Right ventricle myocardium superior (tissue), 1 donor: ENCODE data around the gene KDM7A. TPM values are rescaled to one million over a fixed set of nuclear protein-coding genes. Genes with fewer than 3 reads are reported as not detected.

Experiments
- ATAC-seq: fragments of 200-7000 bp; cut with Tn5 transposase; one replicate; pipeline ENCODE4 v1.9.1; 2020; ENCODE audit warnings: mild to moderate bottlenecking; ENCODE audit not compliant: poor library complexity
- DNase-seq: peaks from one replicate; pipeline ENCODE4 v3.0.0-alpha.2; 2020
- intact Hi-C: fragments of 100-400 bp; cut with DNase I; formaldehyde crosslinking; loops from one replicate; pipeline ENCODE4 v1.11.2; 2022
- long read RNA-seq: library from polyadenylated mRNA; unstranded; transcript quantifications from one replicate; pipeline ENCODE4 v2.0.0, GENCODE V29; 2021
- total RNA-seq: library from RNA; stranded (reverse); fragmentation: NEBNext Ultra II Directional; extraction: Animal tissue kit (Norgen Biotek cat#: 25700); gene quantifications from one replicate; pipeline ENCODE4 v1.2.1, GENCODE V29; 2021
- donor health status: DM: no; HTN: yes; CAD: no; lungs with severe emphysema.

Gene KDM7A
- total RNA-seq: 11.9 TPM
- long read RNA-seq, full-length matches to known transcripts: 4 of 4 reads
- long read RNA-seq, partial matches to known transcripts: 0 of 4 reads
- long read RNA-seq, other reads (novel, unspliced or antisense): 0 of 4 reads

GRCh38 chr7:140176811-140177702, at the start of gene KDM7A:
Gene KDM7A, minus strand, starts transcription at chr7:140176983. Its CDS starts 46 bp downstream, at chr7:140176937.
- peak; percentile 96 for DNase-seq
- peak; percentile 91 for ATAC-seq
- intact Hi-C loops: loop anchor here (5.0 to 10.0 kb wide), 2 partner anchors 115 to 138 kb away; partner anchors contain the start of gene PARP12

- DNase-seq (no peak), ATAC-seq (no peak)
- intact Hi-C loops: no loop called here
Observed at GRCh38 chr7:140225562-140226249, 48.9 kb upstream of the KDM7A start.

DNA sequence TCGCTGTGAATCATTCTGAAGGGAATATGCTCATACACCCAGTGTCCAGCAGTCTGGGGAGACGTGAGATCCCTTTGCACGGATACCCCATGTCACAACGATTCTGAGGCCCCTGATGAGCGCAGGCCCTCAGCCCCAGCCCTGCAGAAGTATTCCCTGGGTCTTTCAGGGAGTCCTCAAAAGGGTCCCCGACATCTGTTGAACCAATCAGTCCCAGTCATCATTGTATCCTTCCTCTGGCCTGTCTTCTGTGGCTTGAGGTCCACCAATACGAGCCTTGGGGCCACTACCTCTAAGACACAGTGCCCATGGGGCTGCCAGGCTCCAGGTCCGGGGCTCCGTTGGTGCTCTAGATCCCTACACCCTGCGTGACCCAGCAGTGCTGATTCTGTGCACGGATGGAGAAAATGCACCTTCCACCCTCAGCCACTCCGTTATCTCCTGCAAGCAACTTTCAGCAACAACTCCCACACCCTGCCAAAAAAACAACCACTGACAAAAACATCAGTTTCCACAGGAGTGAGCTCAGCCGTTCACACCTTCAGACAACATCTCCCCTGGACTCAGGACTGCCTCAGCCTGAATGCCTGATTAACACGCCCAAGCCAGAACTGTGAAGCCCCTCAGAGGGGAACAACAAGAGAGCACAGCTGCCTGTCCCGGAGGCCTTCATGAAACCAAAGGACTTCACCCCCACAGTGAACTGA, 46.9 kb upstream of the KDM7A start:
- intact Hi-C loops: no loop called here
- ATAC-seq: no peak
- DNase-seq: no peak

GRCh38 chr7:140222814-140223213, 46.0 kb upstream of the KDM7A start:
- ATAC-seq (no peak), DNase-seq (no peak)
- intact Hi-C loops: no loop called here

DNA sequence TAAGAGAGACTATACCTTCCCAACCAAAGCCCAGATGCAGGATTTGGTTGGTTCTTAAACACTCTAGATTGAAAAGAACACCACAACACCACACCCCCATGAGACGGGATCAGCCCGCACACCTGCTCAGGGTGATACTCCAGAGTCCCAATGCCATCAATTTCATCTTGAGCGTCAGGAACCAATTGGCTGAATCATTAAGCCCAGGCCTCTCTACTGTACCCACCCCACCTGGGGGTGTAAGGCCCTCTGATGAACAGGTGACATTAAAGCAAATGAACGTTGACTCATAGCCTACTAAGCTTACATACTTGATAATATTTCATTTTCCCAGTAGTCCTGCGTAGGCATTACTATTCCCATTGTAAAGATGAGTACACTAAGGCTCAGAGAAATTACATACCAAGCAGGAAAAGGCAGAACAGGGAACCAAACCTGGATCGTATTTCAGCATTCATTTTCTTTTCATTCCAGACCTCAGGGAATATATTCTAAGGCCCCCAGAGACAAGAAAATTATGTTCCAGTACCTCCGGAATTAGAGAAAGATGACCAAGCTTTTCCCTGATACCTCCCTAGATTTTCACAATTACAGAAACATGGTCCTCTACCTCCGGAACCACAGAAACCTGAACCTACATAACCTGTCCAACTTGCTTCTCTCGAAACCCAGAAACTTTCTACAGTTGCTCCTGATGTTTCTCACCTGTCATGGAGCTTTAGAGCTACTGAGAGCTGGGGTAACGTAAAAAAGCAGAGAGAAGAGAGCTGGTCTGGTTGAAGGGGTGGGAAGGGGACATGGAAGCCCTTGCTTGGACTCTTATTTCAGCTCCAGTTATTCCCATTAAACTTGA, 43.1 kb upstream of the KDM7A start:
- ATAC-seq (no peak), DNase-seq (no peak)
- intact Hi-C loops: no loop called here

DNA sequence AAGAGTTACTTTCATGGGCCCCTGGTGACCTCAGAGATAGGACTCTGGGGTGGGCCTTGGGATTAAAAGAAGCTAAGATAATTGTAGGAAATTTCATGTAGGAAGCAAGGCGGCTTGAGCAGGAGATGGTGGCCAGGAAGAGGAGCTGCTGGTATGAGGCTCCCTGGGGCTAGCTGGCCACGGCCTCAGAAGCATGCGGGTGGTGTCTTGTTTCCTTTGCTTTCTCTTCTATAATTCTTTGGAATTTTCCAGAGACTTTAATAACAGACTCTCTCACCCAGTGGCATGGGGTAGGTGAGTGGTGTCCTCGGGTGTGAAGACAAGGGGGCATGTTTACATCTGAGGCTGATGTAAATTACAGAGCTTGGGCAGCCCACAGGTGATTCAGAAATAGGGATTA, 41.9 kb upstream of the KDM7A start:
- intact Hi-C loops: no loop called here

DNA sequence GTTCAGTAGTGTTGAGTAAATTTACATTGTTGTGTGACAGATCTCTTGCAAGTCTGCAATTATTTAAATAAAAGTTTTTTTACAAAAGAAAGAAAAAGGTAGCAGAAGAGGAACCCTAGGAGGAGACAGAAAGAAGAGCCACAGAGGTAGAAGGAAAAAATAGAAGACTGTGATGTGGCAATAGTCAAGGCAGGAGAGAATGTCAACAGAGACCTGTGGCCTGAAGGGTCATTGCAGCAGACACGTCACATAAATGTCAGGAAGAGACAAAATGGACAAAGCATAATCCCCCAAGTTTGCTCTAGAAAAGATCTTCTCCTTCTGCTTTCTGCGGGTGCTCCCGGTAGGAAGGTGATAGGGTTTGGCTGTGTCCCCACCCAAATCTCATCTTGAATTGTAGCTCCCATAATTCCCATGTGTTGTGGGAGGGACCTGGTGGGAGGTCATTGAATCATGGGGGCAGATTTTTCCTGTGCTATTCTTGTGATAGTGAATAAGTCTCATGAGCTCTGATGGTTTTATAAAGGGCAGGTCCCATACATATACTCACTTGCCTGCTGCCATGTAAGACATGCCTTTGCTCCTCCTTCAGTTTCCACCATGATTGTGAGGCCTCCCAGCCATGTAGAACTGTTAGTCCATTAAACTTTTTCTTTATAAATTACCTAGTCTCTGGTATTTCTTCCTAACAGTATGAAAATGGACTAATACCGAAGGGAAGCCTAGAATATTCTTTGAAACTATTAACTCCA, 41.1 kb upstream of the KDM7A start:
- ATAC-seq: no peak
- intact Hi-C loops: no loop called here
- no peak for DNase-seq

More for the DNA sequence above, 41.9 kb upstream of the KDM7A start:
- ATAC-seq (no peak), DNase-seq (no peak)

- ATAC-seq: no peak
- intact Hi-C loops: no loop called here
- no peak for DNase-seq
Observed at GRCh38 chr7:140215281-140215680, 38.5 kb upstream of the KDM7A start.

- intact Hi-C loops: no loop called here
- ATAC-seq (peak; percentile 49), DNase-seq (peak; percentile 53)
Observed at GRCh38 chr7:140214075-140214684, 37.4 kb upstream of the KDM7A start.

DNA sequence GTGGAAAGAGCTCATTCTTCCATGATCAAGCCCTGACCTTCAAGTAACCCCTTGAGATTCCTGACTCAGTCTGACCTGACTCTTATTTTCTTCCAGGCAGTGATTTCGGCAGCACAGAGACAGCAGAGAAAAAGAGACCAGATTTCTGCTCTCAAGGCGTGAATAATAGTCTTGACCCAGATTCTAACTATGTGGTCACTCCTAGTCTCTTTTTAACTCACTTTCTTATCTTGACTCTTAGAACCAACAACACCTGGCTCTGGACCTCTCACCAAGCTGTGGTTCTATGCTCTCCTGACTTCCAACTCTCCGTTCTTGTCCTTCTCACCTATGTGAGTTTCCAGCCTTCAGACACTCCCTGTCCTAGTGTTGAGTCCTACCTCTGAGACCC, 36.9 kb upstream of the KDM7A start:
- intact Hi-C loops: no loop called here
- DNase-seq: no peak
- no peak for ATAC-seq

- ATAC-seq (no peak), DNase-seq (no peak)
- intact Hi-C loops: no loop called here
Observed at GRCh38 chr7:140212100-140212881, 35.5 kb upstream of the KDM7A start.

DNA sequence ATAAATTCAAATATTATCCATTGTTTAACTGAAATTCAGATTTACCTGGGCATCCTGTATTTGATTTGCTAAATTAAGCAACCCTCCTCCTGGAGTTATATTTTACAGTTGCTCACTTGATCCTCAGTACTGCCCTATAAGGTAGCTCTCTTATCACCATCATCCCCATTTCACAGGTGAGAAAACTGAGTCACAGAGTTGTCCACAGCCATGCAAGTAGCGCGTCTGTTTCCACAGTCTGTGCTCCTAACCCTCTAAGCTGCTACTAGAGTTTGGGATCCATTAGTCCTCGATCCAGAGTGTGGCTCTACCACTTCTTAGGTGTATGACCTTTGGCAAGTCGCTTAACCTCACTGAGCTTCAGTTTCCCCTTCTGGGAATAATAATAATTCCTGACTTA, 34.9 kb upstream of the KDM7A start:
- ATAC-seq (no peak), DNase-seq (no peak)
- intact Hi-C loops: no loop called here

GRCh38 chr7:140209866-140210609, 33.3 kb upstream of the KDM7A start:
- peak; percentile 52 for ATAC-seq
- intact Hi-C loops: no loop called here

DNA sequence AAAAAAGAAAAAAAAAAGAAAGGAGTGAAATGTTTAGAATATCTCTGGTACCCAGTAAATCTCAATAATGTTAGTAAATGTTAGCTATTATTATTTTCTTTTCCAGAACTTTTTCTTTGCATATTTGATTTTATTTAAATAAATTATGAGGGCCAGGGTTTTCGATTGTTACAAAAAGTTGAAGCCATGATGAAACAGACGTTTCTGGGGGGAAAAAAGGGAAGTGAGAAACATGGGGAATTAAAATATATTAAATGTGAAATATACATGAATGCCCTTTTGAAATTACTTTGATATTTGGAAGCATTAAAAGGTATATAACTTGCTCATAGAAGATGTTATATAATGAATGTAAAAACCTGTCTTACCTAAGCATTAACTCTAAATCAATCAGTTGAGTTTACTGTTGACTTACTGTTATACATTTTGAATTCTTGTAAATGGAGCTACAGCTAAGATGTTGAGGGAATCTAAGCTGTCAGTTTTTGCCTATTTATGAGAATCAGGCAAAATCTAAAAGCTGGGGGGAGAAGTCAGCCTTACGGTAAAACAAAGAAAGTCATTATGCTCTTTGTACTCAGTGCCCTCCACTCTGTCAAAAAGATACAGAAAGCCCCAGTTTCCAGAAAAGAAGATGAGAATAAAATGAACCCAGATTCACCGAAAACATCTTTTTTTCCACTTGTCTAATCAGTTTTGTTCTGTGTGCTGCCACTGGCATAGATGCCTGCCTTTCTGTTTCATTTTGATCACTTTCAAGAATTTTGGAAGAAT, 30.0 kb upstream of the KDM7A start:
- ATAC-seq: no peak
- intact Hi-C loops: no loop called here
- DNase-seq: no peak

More at GRCh38 chr7:140209866-140210609, 33.3 kb upstream of the KDM7A start:
- peak; percentile 60 for DNase-seq

DNA sequence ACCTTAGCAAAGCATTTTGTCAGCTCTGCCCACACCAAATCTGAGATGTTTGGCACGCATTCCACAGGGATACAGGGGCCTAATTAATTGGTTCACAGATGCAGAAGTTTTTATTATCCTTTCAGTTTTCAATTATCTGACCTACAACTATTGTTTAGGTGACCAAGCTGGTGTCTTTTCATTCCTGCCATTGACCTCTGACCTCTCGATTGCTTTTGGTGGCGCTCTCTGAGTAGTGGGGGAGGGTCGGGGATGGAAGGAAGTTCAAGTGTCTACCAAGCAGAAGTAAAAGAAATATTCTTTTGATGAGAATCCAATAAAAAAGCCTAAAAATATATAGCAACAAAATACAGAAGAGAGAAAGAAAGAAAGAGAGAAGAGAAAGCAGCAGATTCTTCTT, 28.8 kb upstream of the KDM7A start:
- DNase-seq (no peak), ATAC-seq (no peak)
- intact Hi-C loops: no loop called here
